ENCODE data around the gene TEX11.
"Not testable (repeated sequence)": the region's sequence is repeated elsewhere in the genome, so short reads cannot be mapped to it uniquely, and the experiment has no call there.

The TEX11 gene

DNA sequence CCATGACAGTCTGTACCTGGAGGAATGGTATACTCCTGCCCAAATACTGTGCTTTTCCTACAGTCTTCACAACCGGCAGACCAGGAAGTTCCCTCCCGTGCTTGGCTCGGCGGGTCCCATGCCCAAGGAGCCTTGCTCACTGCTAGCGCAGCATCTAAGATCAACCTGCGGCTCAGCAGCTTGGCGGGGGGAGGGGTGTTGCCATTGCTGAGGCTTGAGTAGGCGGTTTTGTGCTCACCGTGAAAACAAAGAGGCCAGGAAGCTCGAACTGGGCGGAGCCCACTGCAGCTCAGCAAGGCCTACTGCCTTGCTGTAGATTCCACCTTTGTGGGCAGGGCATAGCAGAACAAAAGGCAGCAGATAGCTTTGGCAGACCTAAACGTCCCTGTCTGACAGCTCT, 152.7 kb downstream of the TEX11 start:
- no peak for DNase-seq (ENCODE audit: low spot score)

GRCh38 chrX:70754169-70754848, 154.2 kb downstream of the TEX11 start:
- DNase-seq (ENCODE audit: low spot score) = no peak

GRCh38 chrX:70733774-70734173, 174.7 kb downstream of the TEX11 start:
- DNase-seq (ENCODE audit: low spot score) = not testable (repeated sequence)

DNA sequence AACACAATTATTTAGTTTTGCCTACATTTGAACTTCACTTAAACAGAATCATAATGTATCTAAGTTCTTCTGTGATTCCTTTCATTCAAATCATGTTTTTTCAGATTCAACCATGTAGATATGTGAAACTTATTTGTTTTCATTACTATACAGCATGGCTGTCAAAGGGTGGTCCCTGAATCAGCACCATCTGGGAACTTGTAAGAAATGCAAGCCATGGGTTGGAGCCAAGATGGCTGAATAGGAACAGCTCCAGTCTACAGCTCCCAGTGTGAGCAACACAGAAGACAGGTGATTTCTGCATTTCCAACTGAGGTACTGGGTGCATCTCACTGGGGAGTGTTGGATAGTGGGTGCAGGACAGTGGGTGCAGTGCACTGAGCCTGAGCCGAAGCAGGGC, 180.6 kb downstream of the TEX11 start:
- not testable (repeated sequence) for DNase-seq (ENCODE audit: low spot score)

GRCh38 chrX:70720721-70721120, 187.8 kb downstream of the TEX11 start:
- no peak for DNase-seq (ENCODE audit: low spot score)

- DNase-seq (ENCODE audit: low spot score) = not testable (repeated sequence)
Observed at GRCh38 chrX:70711336-70711735, 197.2 kb downstream of the TEX11 start.

DNA sequence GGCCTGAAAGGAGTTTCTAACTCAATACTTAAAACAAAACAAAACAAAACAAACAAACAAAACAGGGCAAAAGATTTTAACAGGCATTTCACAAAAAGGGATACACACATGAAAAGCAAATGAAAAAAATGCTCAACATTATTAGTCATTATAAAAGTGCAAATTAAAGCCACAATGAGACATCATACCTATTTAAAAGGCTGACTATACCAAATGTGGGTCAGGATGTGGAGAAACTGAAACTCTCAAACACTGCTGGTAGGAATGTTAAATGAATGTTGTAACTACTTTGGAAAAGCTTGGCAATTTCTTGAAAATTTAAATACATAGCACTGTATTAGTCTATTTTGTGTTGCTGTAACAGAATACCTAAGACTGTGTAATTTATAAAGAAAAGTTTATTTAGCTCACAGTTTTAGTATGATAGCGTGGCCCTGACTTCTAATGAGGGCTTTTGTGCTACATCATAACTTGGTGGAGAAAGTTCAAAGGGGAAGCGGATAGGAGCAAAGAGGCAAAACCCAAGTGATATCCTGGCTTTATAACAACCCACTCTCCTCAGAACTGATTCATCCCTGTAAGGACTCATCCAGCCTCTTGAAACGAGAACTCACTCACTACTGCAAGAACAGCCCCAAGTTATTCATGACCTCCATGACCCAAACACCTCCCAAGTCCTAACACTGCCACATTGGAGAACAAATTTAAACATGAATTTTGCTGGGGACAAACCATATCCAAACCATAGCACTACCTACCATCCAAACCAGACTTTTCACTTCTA, 214.0 kb downstream of the TEX11 start:
- DNase-seq (ENCODE audit: low spot score) = no peak

DNA sequence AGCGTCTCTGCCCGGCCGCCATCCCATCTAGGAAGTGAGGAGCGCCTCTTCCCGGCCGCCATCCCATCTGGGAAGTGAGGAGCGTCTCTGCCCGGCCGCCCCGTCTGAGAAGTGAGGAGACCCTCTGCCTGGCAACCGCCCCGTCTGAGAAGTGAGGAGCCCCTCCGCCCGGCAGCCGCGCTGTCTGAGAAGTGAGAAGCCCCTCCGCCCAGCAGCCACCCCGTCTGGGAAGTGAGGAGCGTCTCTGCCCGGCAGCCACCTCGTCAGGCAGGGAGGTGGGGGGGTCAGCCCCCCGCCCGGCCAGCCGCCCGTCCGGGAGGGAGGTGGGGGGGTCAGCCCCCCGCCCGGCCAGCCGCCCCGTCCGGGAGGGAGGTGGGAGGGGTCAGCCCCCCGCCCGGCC, 229.1 kb downstream of the TEX11 start:
- DNase-seq (ENCODE audit: low spot score) = not testable (repeated sequence)

- no peak for DNase-seq (ENCODE audit: low spot score)
Observed at GRCh38 chrX:70675284-70675683, 233.2 kb downstream of the TEX11 start.

DNA sequence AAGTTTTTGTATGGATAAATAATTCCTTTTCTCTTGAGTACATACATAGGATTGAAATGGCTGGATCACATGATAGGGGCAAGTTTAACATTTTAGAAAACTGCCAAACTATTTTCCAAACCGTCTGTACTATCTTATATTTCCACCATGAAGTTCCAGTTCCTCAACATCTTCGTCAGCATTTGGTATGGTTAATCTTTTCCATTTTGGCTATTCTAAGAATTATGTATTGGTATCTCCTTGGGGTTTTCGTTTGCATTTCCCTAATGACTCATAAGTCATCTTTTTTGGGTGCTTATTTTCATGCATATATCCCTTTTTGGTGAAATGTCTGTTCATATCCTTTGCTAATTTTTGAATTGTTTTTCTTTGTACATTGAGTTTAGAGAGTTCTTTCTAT, 236.2 kb downstream of the TEX11 start:
- no peak for DNase-seq (ENCODE audit: low spot score)

GRCh38 chrX:70669120-70669519, 239.4 kb downstream of the TEX11 start:
- no peak for DNase-seq (ENCODE audit: low spot score)

- no peak for DNase-seq (ENCODE audit: low spot score)
Observed at GRCh38 chrX:70664726-70665125, 243.8 kb downstream of the TEX11 start.

DNA sequence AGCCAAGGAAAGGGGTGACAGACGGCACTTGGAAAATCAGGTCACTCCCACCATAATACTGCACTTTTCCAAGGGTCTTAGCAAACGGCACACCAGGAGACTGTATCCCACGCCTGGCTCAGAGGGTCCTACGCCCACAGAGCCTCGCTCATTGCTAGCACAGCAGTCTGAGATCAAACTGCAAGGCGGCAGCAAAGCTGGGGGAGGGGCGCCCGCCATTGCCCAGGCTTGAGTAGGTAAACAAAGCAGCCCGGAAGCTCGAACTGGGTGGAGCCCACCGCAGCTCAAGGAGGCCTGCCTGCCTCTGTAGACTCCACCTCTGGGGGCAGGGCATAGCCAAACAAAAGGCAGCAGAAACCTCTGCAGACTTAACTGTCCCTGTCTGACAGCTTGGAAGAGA, 247.4 kb downstream of the TEX11 start:
- DNase-seq (ENCODE audit: low spot score) = not testable (repeated sequence)

DNA sequence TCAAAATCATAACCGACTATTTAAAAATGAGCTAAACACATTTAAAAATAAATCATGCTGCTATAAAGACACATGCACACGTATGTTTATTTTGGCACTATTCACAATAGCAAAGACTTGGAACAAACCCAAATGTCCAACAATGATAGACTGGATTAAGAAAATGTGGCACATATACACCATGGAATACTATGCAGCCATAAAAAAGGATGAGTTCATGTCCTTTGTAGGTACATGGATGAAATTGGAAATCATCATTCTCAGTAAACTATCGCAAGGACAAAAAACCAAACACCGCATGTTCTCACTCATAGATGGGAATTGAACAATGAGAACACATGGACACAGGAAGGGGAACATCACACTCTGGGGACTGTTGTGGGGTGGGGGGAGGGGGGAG, 251.0 kb downstream of the TEX11 start:
- DNase-seq (ENCODE audit: low spot score) = not testable (repeated sequence)

- DNase-seq (ENCODE audit: low spot score) = no peak
Observed at GRCh38 chrX:70656304-70656703, 252.2 kb downstream of the TEX11 start.

DNA sequence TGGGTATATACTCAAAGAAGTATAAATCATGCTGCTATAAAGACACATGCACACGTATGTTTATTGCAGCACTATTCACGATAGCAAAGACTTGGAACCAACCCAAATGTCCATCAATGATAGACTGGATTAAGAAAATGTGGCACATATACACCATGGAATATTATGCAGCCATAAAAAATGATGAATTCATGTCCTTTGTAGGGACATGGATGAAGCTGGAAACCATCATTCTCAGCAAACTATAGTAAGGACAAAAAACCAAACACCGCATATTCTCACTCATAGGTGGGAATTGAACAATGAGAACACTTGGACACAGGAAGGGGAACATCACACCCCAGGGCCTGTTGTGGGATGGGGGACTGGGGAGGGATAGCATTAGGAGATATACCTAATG, 260.6 kb downstream of the TEX11 start:
- not testable (repeated sequence) for DNase-seq (ENCODE audit: low spot score)

GRCh38 chrX:70636218-70636617, 272.3 kb downstream of the TEX11 start:
- DNase-seq (ENCODE audit: low spot score) = no peak

DNA sequence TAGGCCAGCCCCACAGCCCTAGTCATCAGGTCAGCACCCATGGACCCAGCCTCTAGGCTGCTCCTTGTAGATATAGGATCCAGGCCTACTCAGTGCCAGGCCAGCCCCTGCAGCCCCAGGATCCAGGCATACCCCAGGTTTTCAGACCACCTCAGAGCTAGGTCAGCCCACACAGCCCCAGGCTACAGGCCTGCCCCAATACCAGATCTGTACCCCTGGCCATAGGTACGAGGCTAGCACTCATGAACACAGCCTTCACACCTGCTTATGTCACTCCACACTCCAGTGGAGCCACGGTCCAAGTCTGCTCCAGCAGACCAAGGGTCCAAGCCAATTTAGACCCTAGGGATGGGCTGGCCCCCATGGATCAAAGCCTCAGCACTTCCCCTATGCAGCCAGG, 272.8 kb downstream of the TEX11 start:
- no peak for DNase-seq (ENCODE audit: low spot score)

GRCh38 chrX:70635227-70635626, 273.3 kb downstream of the TEX11 start:
- DNase-seq (ENCODE audit: low spot score) = no peak

DNA sequence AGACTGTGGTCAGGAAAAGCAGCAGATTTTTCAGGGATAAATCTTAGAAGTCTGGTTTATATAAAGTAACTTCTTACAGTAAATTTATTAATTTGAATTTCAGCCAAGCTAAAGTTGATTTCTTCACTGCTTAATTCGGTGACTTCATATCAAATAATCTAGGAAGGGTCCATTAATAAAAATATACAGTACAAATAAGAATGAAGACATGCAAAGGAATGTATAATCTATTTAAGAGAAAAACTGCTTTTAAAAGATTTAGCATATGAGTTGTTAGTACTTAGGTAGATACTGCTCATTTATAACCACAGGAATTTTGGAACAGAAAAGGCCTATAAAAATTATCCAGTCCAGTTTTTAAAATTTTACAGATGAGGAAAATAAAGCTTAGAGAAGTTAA, 286.8 kb downstream of the TEX11 start:
- DNase-seq (ENCODE audit: low spot score) = no peak

DNA sequence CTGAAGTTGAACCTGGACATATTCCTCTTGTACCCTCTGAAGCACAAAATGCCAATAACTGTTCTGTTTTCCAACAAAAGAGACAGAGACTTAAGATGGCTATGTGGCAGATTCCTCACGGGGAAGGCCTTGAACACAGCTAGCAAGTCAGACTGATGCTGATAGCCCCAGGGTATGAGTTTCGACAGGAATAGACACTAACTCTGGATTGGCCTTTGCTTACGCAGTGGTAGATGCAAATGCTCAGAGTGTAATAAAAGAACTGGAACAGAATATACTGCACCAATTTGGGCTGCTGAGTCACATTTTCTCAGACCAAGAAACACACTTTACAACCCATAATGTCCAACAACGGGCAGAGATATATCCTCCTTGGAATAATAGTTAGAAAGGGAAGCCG, 290.0 kb downstream of the TEX11 start:
- no peak for DNase-seq (ENCODE audit: low spot score)

DNA sequence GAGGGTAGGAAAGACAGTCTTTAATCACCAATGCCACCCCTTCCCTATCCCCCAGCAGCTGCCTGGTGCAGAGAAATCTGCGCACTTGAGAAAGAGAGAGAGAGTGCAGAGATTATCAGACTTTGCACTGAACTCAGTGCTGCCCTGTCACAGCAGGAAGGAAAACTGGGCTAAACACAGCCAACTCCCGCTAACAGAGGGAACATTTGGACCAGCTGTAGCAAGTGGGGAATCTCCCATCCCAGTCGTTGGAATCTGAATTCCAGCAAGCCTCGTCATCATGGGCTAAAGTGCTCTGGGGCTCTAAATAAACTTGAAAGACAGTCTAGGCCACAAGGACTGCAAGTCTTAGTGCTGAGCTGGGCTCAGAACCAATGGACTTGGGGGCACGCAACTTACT, 295.2 kb downstream of the TEX11 start:
- no peak for DNase-seq (ENCODE audit: low spot score)

GRCh38 chrX:70605352-70605751, 303.2 kb downstream of the TEX11 start:
- no peak for DNase-seq (ENCODE audit: low spot score)

DNA sequence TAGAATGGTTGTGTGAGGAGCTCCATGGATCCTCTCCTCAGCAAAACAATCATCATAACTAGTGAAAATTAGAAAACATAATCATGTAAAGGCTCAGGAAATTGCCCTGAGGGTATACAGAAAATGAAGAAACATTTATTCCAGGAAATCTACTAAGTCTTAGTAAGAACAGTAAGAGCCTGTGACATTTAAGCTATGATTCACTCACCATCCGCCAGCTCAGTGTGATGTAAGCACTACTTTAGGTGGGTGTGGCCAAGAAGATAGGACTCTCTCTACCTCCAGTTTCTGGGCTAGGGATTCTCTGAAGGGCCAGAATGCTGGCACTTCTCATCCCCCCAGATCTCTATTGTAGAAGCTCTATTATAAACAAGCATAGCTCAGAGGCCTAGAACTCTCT, 316.4 kb downstream of the TEX11 start:
- no peak for DNase-seq (ENCODE audit: low spot score)
